Left lung (tissue), 14 donors: ENCODE results near the gene EHD2. TPM values are rescaled to one million over a fixed set of nuclear protein-coding genes. Genes with fewer than 3 reads are reported as not detected.
"Not testable (repeated sequence)": the region's sequence is repeated elsewhere in the genome, so short reads cannot be mapped to it uniquely, and the experiment has no call there.

Experiments
- ATAC-seq: fragments of 200-7000 bp; cut with Tn5 transposase; one replicate; pipeline ENCODE4 v1.9.1; 2020; ENCODE audit warnings: moderate library complexity
- DNase-seq, 4 donors: peaks; one replicate each; pipeline ENCODE4 v3.0.0-alpha.2; 2013 to 2020
- H3K27ac ChIP-seq, 2 donors: fragments of 200-600 bp; sonication (generic) in 1 of 2; one replicate each; pipeline versions ENCODE4 v1.5.0 to v1.8.0; 2020 to 2021
- H3K27me3 ChIP-seq, 2 donors: fragments of 200-600 bp; sonication (generic) in 1 of 2; one replicate each; pipeline versions ENCODE4 v1.5.0 to v1.8.0; 2020 to 2021
- H3K36me3 ChIP-seq, 2 donors: fragments of 200-600 bp; sonication (generic) in 1 of 2; one replicate each; pipeline versions ENCODE4 v1.5.0 to v1.8.0; 2020 to 2021
- H3K4me1 ChIP-seq, 2 donors: fragments of 200-600 bp; one replicate each; pipeline ENCODE4 v1.8.0; 2021
- H3K4me3 ChIP-seq, 2 donors: fragments of 200-600 bp; sonication (generic) in 1 of 2; one replicate each; pipeline versions ENCODE4 v1.5.0 to v1.8.0; 2020 to 2021; ENCODE audit warnings: mild to moderate bottlenecking in 1 of 2
- H3K9me3 ChIP-seq, 2 donors: fragments of 200-600 bp; sonication (generic) in 1 of 2; one replicate each; pipeline versions ENCODE4 v1.5.0 to v1.8.0; 2020 to 2021
- intact Hi-C, 2 donors: fragments of 100-400 bp; cut with DNase I; formaldehyde crosslinking; loops; one replicate each; pipeline versions ENCODE4 v1.11.2 to v1.14.2; 2022
- long read RNA-seq, 12 donors: library from polyadenylated mRNA in 2 of 12; unstranded in 2 of 12; transcript quantifications; one replicate each; pipeline ENCODE4 v2.0.0 and lab custom pipeline, GENCODE V29; 2019 to 2026
- polyA plus RNA-seq, 6 donors: library from polyadenylated mRNA; unstranded; fragments of 120-200 nt; gene quantifications; one replicate each; pipeline ENCODE4 v1.2.1, GENCODE V29; 2013; ENCODE audit not compliant: insufficient read length in 6 of 6
- total RNA-seq, 2 donors: library from RNA; stranded (reverse); fragmentation: NEBNext Ultra II Directional; extraction: Animal tissue kit (Norgen Biotek cat#: 25700); gene quantifications; one replicate each; pipeline ENCODE4 v1.2.1, GENCODE V29; 2021
- TF ChIP-seq, protein P1 (sequence below), 2 donors: fragments of 200-600 bp; sonication (generic) in 1 of 2; IDR thresholded peaks; one replicate each; pipeline versions ENCODE4 v1.5.0 to v1.8.0; 2021; ENCODE audit warnings: antibody characterized with exemption in 2 of 2
- donor health status: DM: no; HTN: yes; CAD: no.
- donor health status: DM: no; HTN: no; CAD: no.

EHD2 gene, protein sequence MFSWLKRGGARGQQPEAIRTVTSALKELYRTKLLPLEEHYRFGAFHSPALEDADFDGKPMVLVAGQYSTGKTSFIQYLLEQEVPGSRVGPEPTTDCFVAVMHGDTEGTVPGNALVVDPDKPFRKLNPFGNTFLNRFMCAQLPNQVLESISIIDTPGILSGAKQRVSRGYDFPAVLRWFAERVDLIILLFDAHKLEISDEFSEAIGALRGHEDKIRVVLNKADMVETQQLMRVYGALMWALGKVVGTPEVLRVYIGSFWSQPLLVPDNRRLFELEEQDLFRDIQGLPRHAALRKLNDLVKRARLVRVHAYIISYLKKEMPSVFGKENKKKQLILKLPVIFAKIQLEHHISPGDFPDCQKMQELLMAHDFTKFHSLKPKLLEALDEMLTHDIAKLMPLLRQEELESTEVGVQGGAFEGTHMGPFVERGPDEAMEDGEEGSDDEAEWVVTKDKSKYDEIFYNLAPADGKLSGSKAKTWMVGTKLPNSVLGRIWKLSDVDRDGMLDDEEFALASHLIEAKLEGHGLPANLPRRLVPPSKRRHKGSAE
- total RNA-seq (100 to 1,000 TPM; 195 to 263 TPM), polyA plus RNA-seq (100 to 1,000 TPM in 5 of 6 donors, 10 to 100 TPM in 1; 97.3 to 141 (median 122) TPM)
- long read RNA-seq, donor 1, transcript EHD2-201 (6 exons, 3,585 nt): major isoform, 39 of 72 reads
- long read RNA-seq, donor 1, partial matches to known transcripts: 33 of 72 reads
- long read RNA-seq, donor 1, other reads (novel, unspliced or antisense): 0 of 72 reads
- long read RNA-seq, donor 2, transcript EHD2-201 (6 exons, 3,585 nt): major isoform, 28 of 113 reads
- long read RNA-seq, donor 2, partial matches to known transcripts: 83 of 113 reads
- long read RNA-seq, donor 2, other reads (novel, unspliced or antisense): 0 of 113 reads
- long read RNA-seq, donor 3, transcript EHD2-201 (6 exons, 3,585 nt): major isoform, 20 of 21 reads
- long read RNA-seq, donor 3, partial matches to known transcripts: 0 of 21 reads
- long read RNA-seq, donor 3, other reads (novel, unspliced or antisense): 0 of 21 reads
- long read RNA-seq, donor 4, transcript EHD2-201 (6 exons, 3,585 nt): major isoform, 7 of 34 reads
- long read RNA-seq, donor 4, partial matches to known transcripts: 3 of 34 reads
- long read RNA-seq, donor 4, other reads (novel, unspliced or antisense): 24 of 34 reads
- long read RNA-seq, donor 5, transcript EHD2-201 (6 exons, 3,585 nt): major isoform, 37 of 51 reads
- long read RNA-seq, donor 5, partial matches to known transcripts: 14 of 51 reads
- long read RNA-seq, donor 5, other reads (novel, unspliced or antisense): 0 of 51 reads
- long read RNA-seq, donor 6, transcript EHD2-201 (6 exons, 3,585 nt): major isoform, 22 of 22 reads
- long read RNA-seq, donor 6, partial matches to known transcripts: 0 of 22 reads
- long read RNA-seq, donor 6, other reads (novel, unspliced or antisense): 0 of 22 reads
- long read RNA-seq, donor 7, partial matches to known transcripts: 0 of 4 reads
- long read RNA-seq, donor 7, other reads (novel, unspliced or antisense): 0 of 4 reads
- long read RNA-seq, donor 8, transcript EHD2-201 (6 exons, 3,585 nt): major isoform, 64 of 84 reads
- long read RNA-seq, donor 8, partial matches to known transcripts: 20 of 84 reads
- long read RNA-seq, donor 8, other reads (novel, unspliced or antisense): 0 of 84 reads
- long read RNA-seq, donor 9: 0 reads
- long read RNA-seq, donor 10, partial matches to known transcripts: 3 of 26 reads
- long read RNA-seq, donor 10, other reads (novel, unspliced or antisense): 19 of 26 reads
- long read RNA-seq, donor 11: 0 reads
- long read RNA-seq, donor 12, transcript EHD2-201 (6 exons, 3,585 nt): major isoform, 24 of 127 reads
- long read RNA-seq, donor 12, partial matches to known transcripts: 103 of 127 reads
- long read RNA-seq, donor 12, other reads (novel, unspliced or antisense): 0 of 127 reads

- TF ChIP-seq, protein P1, sequence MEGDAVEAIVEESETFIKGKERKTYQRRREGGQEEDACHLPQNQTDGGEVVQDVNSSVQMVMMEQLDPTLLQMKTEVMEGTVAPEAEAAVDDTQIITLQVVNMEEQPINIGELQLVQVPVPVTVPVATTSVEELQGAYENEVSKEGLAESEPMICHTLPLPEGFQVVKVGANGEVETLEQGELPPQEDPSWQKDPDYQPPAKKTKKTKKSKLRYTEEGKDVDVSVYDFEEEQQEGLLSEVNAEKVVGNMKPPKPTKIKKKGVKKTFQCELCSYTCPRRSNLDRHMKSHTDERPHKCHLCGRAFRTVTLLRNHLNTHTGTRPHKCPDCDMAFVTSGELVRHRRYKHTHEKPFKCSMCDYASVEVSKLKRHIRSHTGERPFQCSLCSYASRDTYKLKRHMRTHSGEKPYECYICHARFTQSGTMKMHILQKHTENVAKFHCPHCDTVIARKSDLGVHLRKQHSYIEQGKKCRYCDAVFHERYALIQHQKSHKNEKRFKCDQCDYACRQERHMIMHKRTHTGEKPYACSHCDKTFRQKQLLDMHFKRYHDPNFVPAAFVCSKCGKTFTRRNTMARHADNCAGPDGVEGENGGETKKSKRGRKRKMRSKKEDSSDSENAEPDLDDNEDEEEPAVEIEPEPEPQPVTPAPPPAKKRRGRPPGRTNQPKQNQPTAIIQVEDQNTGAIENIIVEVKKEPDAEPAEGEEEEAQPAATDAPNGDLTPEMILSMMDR (IDR thresholded peaks at IDR 0.05): peak; percentile 92 to 97
- intact Hi-C loops: loop anchor here in 1 of 2 donors (10.0 kb wide), 1 partner anchor 71 kb away; no protein-coding TSS in a partner anchor
- Histone ChIP-seq H3K27me3 (peaks cover 0 to 21% of the 10 kb centered on the region in 2 donors), H3K4me1 (peaks cover 7 to 45% of the 10 kb centered on the region in 2 donors), H3K4me3 (peak within 1 kb of the TSS; percentile 58 to 59), H3K27ac (peak within 1 kb of the TSS; percentile 73 to 83), H3K9me3 (no peaks in the 10 kb centered on the region), H3K36me3 (peaks cover 0 to 20% of the 10 kb centered on the region in 2 donors)
- peak; percentile 72 to 91 (median 80) for DNase-seq
- peak; percentile 97 for ATAC-seq
These were observed at the start of gene EHD2 for GRCh38 chr19:47713046-47714021. TSS of gene EHD2 (plus strand) at chr19:47713422. CDS start at chr19:47716613, 3,191 bp downstream.

- H3K9me3 ChIP-seq: no peaks in the 10 kb centered on the region
- DNase-seq (peak in 2 of 4 donors; percentile 3 to 32), ATAC-seq (peak; percentile 71)
- TF ChIP-seq, protein P1 (IDR thresholded peaks at IDR 0.05): no peak
- H3K27ac ChIP-seq: peak overlapping the region; percentile 88 to 93
- peaks cover 37 to 78% of the 10 kb centered on the region in 2 donors for H3K4me1 ChIP-seq
- intact Hi-C loops: no loop called here
- no peaks in the 10 kb centered on the region for H3K27me3 ChIP-seq
- H3K4me3 ChIP-seq: no peak overlapping the region
- no peaks in the 10 kb centered on the region for H3K36me3 ChIP-seq
These were observed 49.7 kb upstream of the EHD2 start for GRCh38 chr19:47663435-47663910.

GRCh38 chr19:47663911-47664771 is 49.1 kb upstream of the EHD2 start:
- intact Hi-C loops: no loop called here
- peak in 3 of 4 donors; percentile 20 to 83 (median 62) for DNase-seq
- TF ChIP-seq, protein P1 (IDR thresholded peaks at IDR 0.05): no peak
- H3K36me3 ChIP-seq: no peaks in the 10 kb centered on the region
- no peak overlapping the region for H3K4me3 ChIP-seq
- H3K4me1 ChIP-seq: peaks cover 37 to 78% of the 10 kb centered on the region in 2 donors
- H3K9me3 ChIP-seq: no peaks in the 10 kb centered on the region
- peak overlapping the region; percentile 88 to 93 for H3K27ac ChIP-seq
- H3K27me3 ChIP-seq: no peaks in the 10 kb centered on the region
- ATAC-seq: peak; percentile 68

DNA sequence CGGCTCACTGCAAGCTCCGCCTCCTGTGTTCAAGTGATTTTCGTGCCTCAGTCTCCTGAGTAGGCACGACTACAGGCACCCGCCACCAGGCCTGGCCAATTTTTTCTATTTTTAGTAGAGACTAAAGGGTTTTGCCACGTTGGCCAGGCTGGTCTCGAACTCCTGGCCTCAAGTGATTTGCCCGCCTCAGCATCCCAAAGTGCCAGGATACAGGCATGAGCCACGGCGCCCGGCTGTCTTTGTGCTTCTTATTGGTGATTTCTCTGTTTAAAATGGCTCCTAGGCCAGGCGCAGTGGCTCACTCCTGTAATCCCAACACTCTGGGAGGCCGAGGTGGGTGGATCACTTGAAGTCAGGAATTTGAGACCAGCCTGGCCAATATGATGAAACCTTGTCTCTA is 44.7 kb upstream of the EHD2 start:
- H3K4me1 ChIP-seq: peaks cover 21 to 46% of the 10 kb centered on the region in 2 donors
- DNase-seq, intact Hi-C loops, H3K9me3 ChIP-seq, H3K4me3 ChIP-seq, H3K27ac ChIP-seq, ATAC-seq, H3K27me3 ChIP-seq: not testable (repeated sequence)
- H3K36me3 ChIP-seq: peaks cover 0 to 22% of the 10 kb centered on the region in 2 donors
